Neutrophil (primary cell): ENCODE results near the gene YWHAB.

ENCODE experiments used
- H3K27ac ChIP-seq: fragments of 200-600 bp; sonication (generic); 2 replicates; pipeline ENCODE4 v1.5.1; 2016; ENCODE audit warnings: mild to moderate bottlenecking, moderate library complexity
- H3K27me3 ChIP-seq: fragments of 200-600 bp; sonication (generic); 2 replicates; pipeline ENCODE4 v1.6.0; 2016; ENCODE audit warnings: mild to moderate bottlenecking
- H3K36me3 ChIP-seq: fragments of 200-600 bp; sonication (generic); 2 replicates; pipeline ENCODE4 v1.5.1; 2017
- H3K4me1 ChIP-seq, 2 experiments: fragments of 200-600 bp in 1 of 2; sonication (generic) in 1 of 2; 1 replicate in 1 of 2; 2 replicates in 1 of 2; pipeline versions ENCODE4 v1.5.1 to v1.6.1; 2013 to 2016; ENCODE audit warnings: low read depth in 1 of 2, low read length in 1 of 2, mild to moderate bottlenecking in 1 of 2, moderate library complexity in 1 of 2; ENCODE audit not compliant: control insufficient read depth in 1 of 2, insufficient read depth in 1 of 2
- H3K4me3 ChIP-seq, 2 experiments: fragments of 200-600 bp in 1 of 2; sonication (generic) in 1 of 2; 1 replicate in 1 of 2; 2 replicates in 1 of 2; pipeline ENCODE4 v1.5.1; 2013 to 2016; ENCODE audit warnings: low read depth in 1 of 2, low read length in 1 of 2, mild to moderate bottlenecking in 1 of 2, moderate library complexity in 1 of 2
- H3K9me3 ChIP-seq: fragments of 200-600 bp; sonication (generic); 2 replicates; pipeline ENCODE4 v1.5.1; 2016
- TF ChIP-seq, protein P1 (sequence below): fragments of 200-600 bp; sonication (generic); IDR thresholded peaks from 2 replicates; pipeline ENCODE4 v1.5.1; 2016; ENCODE audit warnings: antibody characterized with exemption

YWHAB gene

DNA sequence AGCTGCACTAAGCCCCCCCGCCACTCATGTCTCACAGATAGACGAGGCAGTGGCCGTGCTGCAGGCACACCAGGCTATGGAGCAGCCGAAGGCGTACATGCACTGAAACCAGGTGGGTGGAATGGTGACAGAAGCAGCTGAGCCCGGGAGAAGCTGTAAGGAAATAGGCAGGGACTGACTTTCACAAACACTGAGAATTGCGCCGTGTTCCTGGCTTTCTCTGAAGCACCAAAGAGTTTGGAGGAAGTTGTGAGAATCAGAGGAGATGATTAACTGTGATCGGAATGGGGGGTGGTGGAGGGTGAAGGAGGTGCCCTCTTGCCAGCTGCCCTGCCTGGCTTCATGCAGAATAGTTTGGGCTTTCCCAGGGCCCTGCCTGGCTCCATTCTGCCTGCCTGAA, 53.1 kb downstream of the YWHAB start:
- Histone ChIP-seq H3K27ac (no peak overlapping the region), H3K4me1 (no peaks in the 10 kb centered on the region), H3K4me3 (no peak overlapping the region), H3K9me3 (no peaks in the 10 kb centered on the region), H3K36me3 (peaks cover 96% of the 10 kb centered on the region), H3K27me3 (no peaks in the 10 kb centered on the region)
- TF ChIP-seq, protein P1, sequence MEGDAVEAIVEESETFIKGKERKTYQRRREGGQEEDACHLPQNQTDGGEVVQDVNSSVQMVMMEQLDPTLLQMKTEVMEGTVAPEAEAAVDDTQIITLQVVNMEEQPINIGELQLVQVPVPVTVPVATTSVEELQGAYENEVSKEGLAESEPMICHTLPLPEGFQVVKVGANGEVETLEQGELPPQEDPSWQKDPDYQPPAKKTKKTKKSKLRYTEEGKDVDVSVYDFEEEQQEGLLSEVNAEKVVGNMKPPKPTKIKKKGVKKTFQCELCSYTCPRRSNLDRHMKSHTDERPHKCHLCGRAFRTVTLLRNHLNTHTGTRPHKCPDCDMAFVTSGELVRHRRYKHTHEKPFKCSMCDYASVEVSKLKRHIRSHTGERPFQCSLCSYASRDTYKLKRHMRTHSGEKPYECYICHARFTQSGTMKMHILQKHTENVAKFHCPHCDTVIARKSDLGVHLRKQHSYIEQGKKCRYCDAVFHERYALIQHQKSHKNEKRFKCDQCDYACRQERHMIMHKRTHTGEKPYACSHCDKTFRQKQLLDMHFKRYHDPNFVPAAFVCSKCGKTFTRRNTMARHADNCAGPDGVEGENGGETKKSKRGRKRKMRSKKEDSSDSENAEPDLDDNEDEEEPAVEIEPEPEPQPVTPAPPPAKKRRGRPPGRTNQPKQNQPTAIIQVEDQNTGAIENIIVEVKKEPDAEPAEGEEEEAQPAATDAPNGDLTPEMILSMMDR: no peak

DNA sequence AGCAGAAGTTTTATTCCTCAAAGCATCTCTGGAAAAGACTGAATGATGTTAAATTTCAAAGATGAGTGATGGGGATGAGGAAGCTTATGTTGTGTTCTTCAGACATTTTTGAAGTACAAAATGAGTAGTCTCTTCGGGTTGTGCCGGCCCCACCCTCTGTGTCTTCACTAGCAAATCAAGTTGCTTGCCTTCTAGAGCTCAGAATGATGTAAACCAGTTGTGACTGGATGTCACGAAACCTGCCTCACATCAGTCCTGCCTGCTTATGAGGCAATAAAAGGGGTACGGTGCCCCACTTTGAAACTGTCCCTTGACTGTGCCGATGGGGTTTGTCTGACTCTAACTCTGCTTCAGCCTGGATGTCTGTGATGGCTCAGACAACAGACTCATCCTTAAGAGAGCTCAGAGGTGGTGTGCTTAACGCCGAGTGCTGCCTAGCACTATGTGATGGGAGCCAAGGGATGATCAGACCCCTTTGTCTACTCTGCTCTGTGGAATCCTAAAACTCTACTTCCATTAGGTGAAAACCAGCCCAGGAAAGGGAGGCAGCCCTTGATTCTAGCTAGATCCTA, 55.7 kb downstream of the YWHAB start:
- Histone ChIP-seq H3K36me3 (peaks cover 93% of the 10 kb centered on the region), H3K9me3 (no peaks in the 10 kb centered on the region), H3K4me3 (no peak overlapping the region), H3K4me1 (no peaks in the 10 kb centered on the region), H3K27ac (no peak overlapping the region), H3K27me3 (no peaks in the 10 kb centered on the region)
- TF ChIP-seq, protein P1: no peak

DNA sequence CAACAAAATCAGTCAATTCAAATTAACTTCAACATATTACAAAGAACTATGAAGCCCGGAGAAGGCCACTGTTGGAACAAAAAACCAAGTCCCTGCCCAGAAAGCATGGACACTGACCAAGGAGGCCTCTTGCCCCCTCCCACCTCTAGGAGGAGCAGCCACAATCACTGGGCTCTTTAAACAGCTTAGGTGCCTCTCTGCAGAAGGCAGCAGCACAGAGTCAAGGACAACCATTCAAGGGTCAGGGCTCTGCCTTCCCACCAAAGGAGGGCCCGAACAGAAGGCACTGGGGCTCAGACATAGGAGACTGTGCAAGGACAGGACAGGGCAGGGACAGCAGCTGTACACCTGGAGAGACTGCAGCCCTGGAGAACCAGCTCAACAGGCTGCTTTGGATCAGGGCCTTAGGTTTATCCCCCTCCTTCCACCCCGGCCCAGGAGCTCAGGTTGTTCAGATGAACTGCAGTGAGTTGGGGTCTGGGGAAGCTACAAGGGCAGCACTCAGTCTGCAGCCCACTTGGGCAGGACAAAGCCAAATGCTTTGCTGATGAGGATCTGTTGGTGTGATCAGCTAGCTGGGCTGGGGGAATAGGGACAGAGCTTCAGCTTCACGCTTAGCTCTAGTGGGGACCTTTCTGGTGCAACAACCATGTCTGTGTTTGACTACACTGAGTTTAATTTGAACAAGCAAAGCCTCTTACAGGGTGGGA, 56.9 kb downstream of the YWHAB start:
- Histone ChIP-seq H3K9me3 (no peaks in the 10 kb centered on the region), H3K36me3 (peaks cover 81% of the 10 kb centered on the region), H3K27ac (no peak overlapping the region), H3K27me3 (no peaks in the 10 kb centered on the region), H3K4me1 (peaks cover 6 to 7% of the 10 kb centered on the region in 2 experiments), H3K4me3 (no peak overlapping the region)
- TF ChIP-seq, protein P1: no peak

DNA sequence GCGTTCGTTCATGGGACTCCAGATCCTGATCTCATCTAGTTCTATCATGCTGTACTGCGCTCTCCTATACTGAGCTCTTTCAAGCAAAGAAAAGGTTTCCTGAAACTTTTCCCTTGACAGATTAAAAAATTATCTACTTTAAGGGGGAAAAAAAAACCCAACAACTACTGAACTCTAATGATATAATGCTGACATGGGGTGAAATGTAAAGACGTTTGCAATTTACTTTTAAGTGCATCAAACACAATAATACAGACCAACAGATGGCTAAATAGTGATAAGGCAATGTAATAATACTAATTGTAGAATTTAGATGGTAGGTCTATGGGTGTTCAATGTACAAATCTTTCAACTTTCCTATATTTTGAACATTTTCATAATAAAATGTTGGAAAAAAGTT, 58.3 kb downstream of the YWHAB start:
- H3K27ac ChIP-seq: no peak overlapping the region
- H3K9me3 ChIP-seq: no peaks in the 10 kb centered on the region
- H3K36me3 ChIP-seq: peaks cover 67% of the 10 kb centered on the region
- H3K4me3 ChIP-seq: no peak overlapping the region
- H3K27me3 ChIP-seq: no peaks in the 10 kb centered on the region
- TF ChIP-seq, protein P1: no peak
- H3K4me1 ChIP-seq: peaks cover 7 to 10% of the 10 kb centered on the region in 2 experiments

DNA sequence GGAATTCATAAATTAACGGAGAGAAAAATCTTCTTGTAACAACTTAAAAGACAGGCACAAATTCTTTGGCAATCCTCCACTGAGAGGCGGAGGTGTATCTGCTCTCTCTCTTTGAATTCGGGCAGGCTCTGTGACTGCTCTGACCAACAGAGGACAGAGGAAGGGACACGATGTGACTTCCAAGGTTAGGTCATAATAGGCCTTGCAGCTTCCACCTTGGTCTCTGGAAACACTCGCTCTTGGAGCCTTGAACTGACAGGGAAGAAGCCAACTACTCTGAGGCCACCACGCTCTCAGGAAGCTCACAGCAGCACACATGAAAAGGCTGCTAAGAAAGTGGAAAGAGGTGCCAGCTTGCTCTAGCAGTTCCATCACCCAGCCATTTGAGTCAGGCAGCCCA, 59.8 kb downstream of the YWHAB start:
- TF ChIP-seq, protein P1: no peak
- peaks cover 57% of the 10 kb centered on the region for H3K36me3 ChIP-seq
- no peaks in the 10 kb centered on the region for H3K9me3 ChIP-seq
- no peaks in the 10 kb centered on the region for H3K27me3 ChIP-seq
- no peak overlapping the region for H3K27ac ChIP-seq
- peaks cover 7 to 10% of the 10 kb centered on the region in 2 experiments for H3K4me1 ChIP-seq
- H3K4me3 ChIP-seq: no peak overlapping the region
